GM06990 (cell line): ENCODE results near the gene AFF1.
"Not testable (repeated sequence)": the region's sequence is repeated elsewhere in the genome, so short reads cannot be mapped to it uniquely, and the experiment has no call there.

Experiments
- DNase-seq: peaks from one replicate; pipeline ENCODE4 v3.0.0-alpha.2; 2011; ENCODE audit not compliant: insufficient read length; ENCODE audit errors: extremely low read depth
- H3K27me3 ChIP-seq: replicated peaks from 2 replicates; pipeline ENCODE4 v1.6.0; 2011; ENCODE audit warnings: low read length; ENCODE audit not compliant: control insufficient read depth, insufficient read depth
- H3K36me3 ChIP-seq: 2 replicates; pipeline ENCODE4 v1.5.1; 2011; ENCODE audit warnings: low read length; ENCODE audit not compliant: control insufficient read depth, insufficient read depth
- H3K4me3 ChIP-seq: replicated peaks from 2 replicates; pipeline ENCODE4 v1.5.1; 2011; ENCODE audit warnings: low read depth, mild to moderate bottlenecking, control low read depth, low read length
- TF ChIP-seq, protein P1 (sequence below): IDR thresholded peaks from 2 replicates; pipeline ENCODE4 v1.5.1; 2011; ENCODE audit warnings: low read length, control low read depth, mild to moderate bottlenecking, inconsistent platforms; ENCODE audit not compliant: insufficient read depth, poor library complexity, severe bottlenecking

AFF1 gene

DNA sequence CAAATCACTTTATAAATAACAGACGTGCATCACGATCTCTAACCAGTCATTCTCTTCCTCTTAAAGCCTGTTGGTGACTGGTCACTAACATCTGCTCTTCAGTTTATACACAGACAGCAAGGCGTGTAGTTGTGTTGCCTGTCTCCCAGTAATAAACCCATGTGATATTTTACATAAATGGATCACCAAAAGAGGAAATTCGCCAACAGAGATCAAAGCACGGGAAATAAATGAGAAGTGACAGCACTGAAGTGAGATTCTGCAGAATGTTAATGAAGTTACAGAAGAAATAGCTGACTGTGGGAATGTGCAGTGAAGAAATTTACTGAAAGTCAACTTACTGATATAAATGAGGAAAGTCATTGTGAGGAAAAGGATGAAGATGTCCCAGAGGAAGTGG lies 47.0 kb downstream of the AFF1 start:
- Histone ChIP-seq H3K4me3 (no peak overlapping the region), H3K36me3 (no peaks in the 10 kb centered on the region), H3K27me3 (no peaks in the 10 kb centered on the region)
- no peak for DNase-seq
- TF ChIP-seq, protein P1, sequence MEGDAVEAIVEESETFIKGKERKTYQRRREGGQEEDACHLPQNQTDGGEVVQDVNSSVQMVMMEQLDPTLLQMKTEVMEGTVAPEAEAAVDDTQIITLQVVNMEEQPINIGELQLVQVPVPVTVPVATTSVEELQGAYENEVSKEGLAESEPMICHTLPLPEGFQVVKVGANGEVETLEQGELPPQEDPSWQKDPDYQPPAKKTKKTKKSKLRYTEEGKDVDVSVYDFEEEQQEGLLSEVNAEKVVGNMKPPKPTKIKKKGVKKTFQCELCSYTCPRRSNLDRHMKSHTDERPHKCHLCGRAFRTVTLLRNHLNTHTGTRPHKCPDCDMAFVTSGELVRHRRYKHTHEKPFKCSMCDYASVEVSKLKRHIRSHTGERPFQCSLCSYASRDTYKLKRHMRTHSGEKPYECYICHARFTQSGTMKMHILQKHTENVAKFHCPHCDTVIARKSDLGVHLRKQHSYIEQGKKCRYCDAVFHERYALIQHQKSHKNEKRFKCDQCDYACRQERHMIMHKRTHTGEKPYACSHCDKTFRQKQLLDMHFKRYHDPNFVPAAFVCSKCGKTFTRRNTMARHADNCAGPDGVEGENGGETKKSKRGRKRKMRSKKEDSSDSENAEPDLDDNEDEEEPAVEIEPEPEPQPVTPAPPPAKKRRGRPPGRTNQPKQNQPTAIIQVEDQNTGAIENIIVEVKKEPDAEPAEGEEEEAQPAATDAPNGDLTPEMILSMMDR: no peak

DNA sequence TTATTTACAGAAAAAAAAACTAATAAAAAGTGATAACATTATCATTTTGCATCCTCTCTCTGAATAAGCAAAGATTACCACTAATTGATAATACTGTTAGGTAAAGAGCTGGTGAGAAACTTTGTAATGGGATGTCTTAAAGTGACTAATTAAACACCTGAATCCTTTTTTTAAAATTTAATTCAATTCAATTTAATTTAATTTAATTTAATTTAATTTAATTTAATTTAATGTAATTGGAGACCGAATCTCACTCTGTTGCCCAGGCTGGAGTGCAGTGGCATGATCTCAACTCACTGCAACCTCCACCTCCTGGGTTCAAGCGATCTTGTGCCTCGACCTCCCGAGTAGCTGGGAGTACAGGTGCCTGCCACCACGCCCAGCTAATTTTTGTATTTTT lies 51.0 kb downstream of the AFF1 start:
- H3K36me3 ChIP-seq, H3K27me3 ChIP-seq, DNase-seq, H3K4me3 ChIP-seq: not testable (repeated sequence)

GRCh38 chr4:86989658-86990057 lies 54.8 kb downstream of the AFF1 start:
- H3K27me3 ChIP-seq, H3K36me3 ChIP-seq, H3K4me3 ChIP-seq, DNase-seq: not testable (repeated sequence)

GRCh38 chr4:86990510-86990909 lies 55.7 kb downstream of the AFF1 start:
- Histone ChIP-seq H3K4me3 (no peak overlapping the region), H3K36me3 (no peaks in the 10 kb centered on the region; the same call in 1 of the 2 replicates), H3K27me3 (no peaks in the 10 kb centered on the region)
- TF ChIP-seq, protein P1: no peak
- no peak for DNase-seq

DNA sequence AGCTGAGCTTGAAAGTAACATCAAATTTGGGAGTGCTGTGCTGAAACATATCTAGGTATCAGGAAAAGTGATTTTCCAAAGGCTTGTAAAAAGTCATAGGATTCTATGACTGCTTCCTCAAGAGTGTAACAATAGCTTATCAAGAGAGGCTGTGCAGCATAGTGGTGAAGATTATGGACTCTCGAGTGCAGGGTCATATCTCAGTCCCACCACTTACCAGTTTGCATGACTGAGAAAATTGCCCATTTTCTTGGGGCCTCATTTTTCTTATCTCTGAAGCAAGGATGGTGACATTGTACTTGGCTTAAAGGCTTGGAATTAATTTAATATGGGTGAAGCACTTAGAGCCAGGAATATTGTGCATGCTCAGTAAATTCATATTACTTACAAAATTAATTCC lies 57.2 kb downstream of the AFF1 start:
- DNase-seq: no peak
- H3K27me3 ChIP-seq: no peaks in the 10 kb centered on the region
- TF ChIP-seq, protein P1: no peak
- no peak overlapping the region for H3K4me3 ChIP-seq
- no peaks in the 10 kb centered on the region; the same call in 1 of the 2 replicates for H3K36me3 ChIP-seq

DNA sequence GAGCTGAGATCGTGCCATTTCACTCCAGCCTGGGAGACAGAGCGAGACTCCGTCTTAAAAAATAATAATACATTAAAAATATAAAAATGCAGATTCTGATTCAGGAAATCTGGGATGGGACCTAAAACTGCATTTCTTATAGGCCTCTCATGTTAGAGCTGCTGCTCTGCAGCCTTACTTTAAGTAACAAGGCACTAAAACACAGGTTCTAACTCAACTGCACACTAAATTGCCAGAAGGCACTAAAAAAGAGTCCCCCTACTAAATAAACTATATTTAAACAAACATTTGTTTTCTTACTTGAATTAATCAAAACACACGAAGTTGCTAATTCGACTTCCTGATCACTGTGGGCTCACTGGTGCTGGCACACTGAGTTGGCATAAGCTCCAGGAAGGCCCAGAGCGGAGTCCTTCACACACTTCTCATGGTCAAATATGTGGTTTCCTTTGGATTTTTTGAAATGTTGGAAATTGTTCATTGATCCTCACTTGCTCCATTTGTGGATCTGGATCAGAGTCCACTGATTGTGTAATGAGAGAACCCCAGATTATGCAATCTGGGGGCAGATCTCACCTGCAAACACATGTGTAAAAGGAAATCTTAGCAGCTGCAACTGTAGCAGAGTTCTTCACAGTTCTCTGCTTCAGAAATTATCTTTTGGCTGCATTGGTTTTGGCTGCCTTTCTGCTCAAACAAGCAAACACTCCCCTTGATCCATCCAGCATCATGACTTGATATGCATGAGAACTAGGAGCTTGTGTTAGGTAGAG lies 59.3 kb downstream of the AFF1 start:
- TF ChIP-seq, protein P1: no peak
- Histone ChIP-seq H3K27me3 (no peaks in the 10 kb centered on the region), H3K4me3 (no peak overlapping the region), H3K36me3 (no peaks in the 10 kb centered on the region; the same call in 1 of the 2 replicates)
- no peak for DNase-seq

DNA sequence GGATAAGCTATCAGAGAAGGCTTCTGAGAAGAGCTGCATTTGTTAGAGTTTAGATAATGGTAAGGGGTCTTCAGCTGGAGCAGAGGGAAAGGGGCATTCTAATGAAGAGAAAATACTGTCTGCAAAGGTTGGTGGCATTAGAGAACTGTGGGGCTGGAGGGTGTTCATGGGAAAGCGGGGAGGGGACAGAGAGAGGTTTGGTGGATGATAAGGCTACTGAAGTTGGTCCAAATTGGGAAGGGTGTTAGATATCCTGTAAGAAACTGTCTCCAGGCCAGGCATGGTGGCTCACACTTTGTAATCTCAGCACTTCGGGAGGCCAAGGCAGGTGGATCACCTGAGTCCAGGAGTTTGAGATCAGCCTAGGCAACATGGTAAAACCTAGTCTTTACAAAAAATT lies 59.9 kb downstream of the AFF1 start:
- DNase-seq: no peak
- Histone ChIP-seq H3K27me3 (no peaks in the 10 kb centered on the region), H3K4me3 (no peak overlapping the region), H3K36me3 (no peaks in the 10 kb centered on the region; the same call in 1 of the 2 replicates)
- TF ChIP-seq, protein P1: no peak

DNA sequence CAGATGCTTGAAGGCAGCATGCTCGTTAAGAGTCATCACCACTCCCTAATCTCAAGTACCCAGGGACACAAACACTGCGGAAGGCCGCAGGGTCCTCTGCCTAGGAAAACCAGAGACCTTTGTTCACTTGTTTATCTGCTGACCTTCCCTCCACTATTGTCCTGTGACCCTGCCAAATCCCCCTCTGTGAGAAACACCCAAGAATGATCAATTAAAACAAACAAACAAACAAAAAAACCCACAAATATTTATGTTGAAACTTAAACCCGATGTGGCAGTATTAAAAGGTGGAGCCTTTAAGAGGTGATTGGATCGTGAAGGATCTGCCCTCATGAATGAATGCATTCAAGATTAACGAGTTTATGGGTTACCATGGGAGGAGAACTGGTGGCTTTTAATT lies 61.7 kb downstream of the AFF1 start:
- not testable (repeated sequence) for H3K4me3 ChIP-seq, DNase-seq, H3K27me3 ChIP-seq, H3K36me3 ChIP-seq
